SK-N-SH treated with all-trans-retinoic acid at 6 μM for 48 hours (cell line): ENCODE data around the gene CHRM4.

ENCODE experiments used
- ATAC-seq: fragments of 200-7000 bp; cut with Tn5 transposase; 3 replicates; pipeline ENCODE4 v1.9.1; 2020; ENCODE audit warnings: mild to moderate bottlenecking, moderate library complexity
- ARNTL ChIP-seq: fragments of 450-650 bp; formaldehyde crosslinking; IDR thresholded peaks from 2 replicates; pipeline ENCODE4 v1.5.0; 2020; ENCODE audit warnings: low read depth, mild to moderate bottlenecking, moderate library complexity, borderline replicate concordance
- BACH2 ChIP-seq: fragments of 250-450 bp; sonication (Bioruptor Pico); IDR thresholded peaks from 2 replicates; pipeline ENCODE4 v1.9.0; 2021; ENCODE audit warnings: mild to moderate bottlenecking, borderline replicate concordance
- CSDC2 ChIP-seq: fragments of 250-450 bp; sonication (Bioruptor Pico); IDR thresholded peaks from 2 replicates; pipeline ENCODE4 v1.5.0; 2020; ENCODE audit warnings: mild to moderate bottlenecking, moderate library complexity
- ISL1 ChIP-seq: fragments of 250-450 bp; sonication (Bioruptor Pico); IDR thresholded peaks from 2 replicates; pipeline ENCODE4 v2.1.2; 2022; ENCODE audit warnings: mild to moderate bottlenecking, moderate library complexity
- OSR1 ChIP-seq: fragments of 250-450 bp; sonication (Bioruptor Pico); IDR thresholded peaks from 2 replicates; pipeline ENCODE4 v1.8.0; 2022; ENCODE audit warnings: moderate library complexity, mild to moderate bottlenecking, inconsistent platforms
- PATZ1 ChIP-seq: fragments of 250-450 bp; sonication (Bioruptor Pico); IDR thresholded peaks from 2 replicates; pipeline ENCODE4 v1.8.0; 2020; ENCODE audit warnings: mild to moderate bottlenecking, moderate library complexity, borderline replicate concordance
- POU6F1 ChIP-seq: fragments of 250-450 bp; sonication (Bioruptor Pico); IDR thresholded peaks from 2 replicates; pipeline ENCODE4 v1.8.0; 2021; ENCODE audit warnings: low read depth, mild to moderate bottlenecking, moderate library complexity, borderline replicate concordance
- PPARA ChIP-seq: fragments of 250-450 bp; sonication (Bioruptor Pico); IDR thresholded peaks from 2 replicates; pipeline ENCODE4 v1.5.0; 2020; ENCODE audit warnings: mild to moderate bottlenecking, borderline replicate concordance
- RARB ChIP-seq: fragments of 250-450 bp; sonication (Bioruptor Pico); IDR thresholded peaks from 2 replicates; pipeline ENCODE4 v1.8.0; 2021; ENCODE audit warnings: mild to moderate bottlenecking, moderate library complexity
- SNAI2 ChIP-seq: fragments of 250-450 bp; sonication (Bioruptor Pico); IDR thresholded peaks from 2 replicates; pipeline ENCODE4 v1.5.0; 2020; ENCODE audit warnings: mild to moderate bottlenecking, moderate library complexity
- TCF4 ChIP-seq: fragments of 250-450 bp; sonication (Bioruptor Pico); IDR thresholded peaks from 2 replicates; pipeline ENCODE4 v1.8.0; 2021; ENCODE audit warnings: mild to moderate bottlenecking, moderate library complexity, borderline replicate concordance
- TOX ChIP-seq: fragments of 250-450 bp; sonication (Bioruptor Pico); IDR thresholded peaks from 2 replicates; pipeline ENCODE4 v1.8.0; 2021; ENCODE audit warnings: mild to moderate bottlenecking, moderate library complexity, borderline replicate concordance
- TSHZ2 ChIP-seq: fragments of 250-450 bp; sonication (Bioruptor Pico); IDR thresholded peaks from 2 replicates; pipeline ENCODE4 v1.5.0; 2020; ENCODE audit warnings: mild to moderate bottlenecking, moderate library complexity
- ZC3H10 ChIP-seq: fragments of 250-450 bp; sonication (Bioruptor Pico); IDR thresholded peaks from 2 replicates; pipeline ENCODE4 v1.5.1; 2021; ENCODE audit warnings: mild to moderate bottlenecking, moderate library complexity
- ZNF70 ChIP-seq: fragments of 450-650 bp; formaldehyde crosslinking; IDR thresholded peaks from 2 replicates; pipeline ENCODE4 v1.5.0; 2020; ENCODE audit warnings: mild to moderate bottlenecking, moderate library complexity
- ZNF8 ChIP-seq: fragments of 450-650 bp; formaldehyde crosslinking; IDR thresholded peaks from 2 replicates; pipeline ENCODE4 v1.5.0; 2020; ENCODE audit warnings: mild to moderate bottlenecking, moderate library complexity
- TF ChIP-seq, protein P1 (sequence below): fragments of 250-450 bp; sonication (Bioruptor Pico); IDR thresholded peaks from 2 replicates; pipeline ENCODE4 v1.5.1; 2021; ENCODE audit warnings: mild to moderate bottlenecking, moderate library complexity

Gene CHRM4

DNA sequence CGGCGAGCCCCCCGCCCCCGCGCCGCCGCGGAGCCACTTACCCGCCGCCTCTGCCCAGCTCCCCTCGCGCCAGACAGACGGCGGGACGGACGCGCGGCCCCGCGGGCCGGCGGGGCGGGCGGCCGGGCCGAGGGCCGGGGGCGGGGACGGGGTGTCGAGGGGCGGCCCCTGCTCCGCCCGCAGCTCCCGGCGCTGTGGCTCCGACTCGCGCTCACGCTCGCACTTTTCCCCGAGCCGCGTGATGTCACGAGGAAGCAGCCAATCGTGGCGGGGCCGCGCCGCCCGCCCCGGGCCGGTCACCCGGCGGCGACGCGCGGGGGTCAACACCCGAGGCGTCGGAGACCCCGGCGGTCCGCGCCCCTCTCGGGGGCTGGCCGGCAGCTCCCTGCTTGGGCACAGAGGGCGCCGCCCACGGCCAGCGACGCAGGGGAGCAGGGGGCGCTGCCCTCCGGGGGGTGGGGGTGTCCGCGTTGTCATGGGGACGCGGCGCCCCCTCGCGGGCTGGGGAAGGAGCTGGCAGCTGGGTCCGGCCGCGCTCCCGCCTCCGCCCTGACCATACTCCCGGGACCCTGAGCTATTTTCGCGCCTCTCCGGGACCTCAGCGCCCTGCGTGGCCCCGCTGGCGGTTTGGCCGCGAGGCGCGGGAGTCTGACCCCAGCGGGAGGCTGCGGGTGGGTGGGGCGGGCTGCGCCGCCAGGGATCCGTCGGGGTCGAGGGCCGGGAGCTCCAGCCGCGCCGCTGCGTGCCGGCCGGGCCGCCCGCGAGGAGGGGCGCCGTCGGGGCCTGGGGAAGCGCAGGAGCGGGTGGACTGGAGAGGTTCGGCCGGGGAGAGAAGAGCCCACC is at the start of gene CHRM4:
Gene CHRM4 (minus strand): TSS at position 199 of the 843 bp plus-strand sequence. CDS start 5,219 bp downstream, outside the sequence.
- no peak for TF ChIP-seq TOX
- TF ChIP-seq PPARA, result no peak
- TF ChIP-seq CSDC2 (CRISPR knock-in tag), result no peak
- TF ChIP-seq ZC3H10, result no peak
- no peak for TF ChIP-seq ZNF8 (CRISPR knock-in tag)
- no peak for TF ChIP-seq ARNTL
- no peak for TF ChIP-seq SNAI2 (CRISPR knock-in tag)
- ATAC-seq, result no peak; the same call in 2 of the 3 replicates

DNA sequence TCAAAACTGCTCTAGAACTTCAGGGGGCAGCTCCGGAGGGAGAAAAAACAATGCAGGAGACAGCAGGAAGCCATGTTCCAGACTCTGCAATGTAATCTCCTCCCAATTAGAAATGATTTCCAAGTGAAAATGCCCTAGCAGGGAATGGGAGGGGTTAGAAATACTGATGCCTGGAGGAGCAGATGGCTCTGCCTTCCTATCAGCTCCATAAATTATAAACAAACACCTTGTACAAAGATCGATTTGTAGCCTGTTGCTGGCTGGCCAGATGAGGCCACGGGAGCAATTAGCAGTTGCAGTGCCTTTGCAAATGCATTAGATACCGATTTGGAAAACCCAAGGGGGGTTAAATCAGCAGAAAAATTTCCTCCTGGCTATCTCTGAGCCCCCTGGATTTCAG is 46.6 kb upstream of the CHRM4 start:
- ATAC-seq, result no peak

GRCh38 chr11:46437122-46437689 is 45.6 kb upstream of the CHRM4 start:
- no peak for ATAC-seq
- no peak for TF ChIP-seq TCF4
- no peak for TF ChIP-seq ISL1 (CRISPR knock-in tag)
- no peak for TF ChIP-seq CSDC2 (CRISPR knock-in tag)

More for the DNA sequence above, 46.6 kb upstream of the CHRM4 start:
- TF ChIP-seq RARB (CRISPR knock-in tag) (no peak), POU6F1 (no peak), ISL1 (CRISPR knock-in tag) (no peak), TCF4 (no peak), TSHZ2 (CRISPR knock-in tag) (no peak), ZNF8 (CRISPR knock-in tag) (no peak)

- TF ChIP-seq, protein P1, sequence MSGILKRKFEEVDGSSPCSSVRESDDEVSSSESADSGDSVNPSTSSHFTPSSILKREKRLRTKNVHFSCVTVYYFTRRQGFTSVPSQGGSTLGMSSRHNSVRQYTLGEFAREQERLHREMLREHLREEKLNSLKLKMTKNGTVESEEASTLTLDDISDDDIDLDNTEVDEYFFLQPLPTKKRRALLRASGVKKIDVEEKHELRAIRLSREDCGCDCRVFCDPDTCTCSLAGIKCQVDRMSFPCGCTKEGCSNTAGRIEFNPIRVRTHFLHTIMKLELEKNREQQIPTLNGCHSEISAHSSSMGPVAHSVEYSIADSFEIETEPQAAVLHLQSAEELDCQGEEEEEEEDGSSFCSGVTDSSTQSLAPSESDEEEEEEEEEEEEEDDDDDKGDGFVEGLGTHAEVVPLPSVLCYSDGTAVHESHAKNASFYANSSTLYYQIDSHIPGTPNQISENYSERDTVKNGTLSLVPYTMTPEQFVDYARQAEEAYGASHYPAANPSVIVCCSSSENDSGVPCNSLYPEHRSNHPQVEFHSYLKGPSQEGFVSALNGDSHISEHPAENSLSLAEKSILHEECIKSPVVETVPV (CRISPR knock-in tag), result no peak
- TF ChIP-seq ZNF8 (CRISPR knock-in tag), result no peak
- TF ChIP-seq SNAI2 (CRISPR knock-in tag), result no peak
- TF ChIP-seq PPARA, result no peak
- TF ChIP-seq TSHZ2 (CRISPR knock-in tag), result no peak
- TF ChIP-seq CSDC2 (CRISPR knock-in tag), result no peak
- no peak for TF ChIP-seq PATZ1
- TF ChIP-seq ZNF70 (CRISPR knock-in tag), result no peak
- TF ChIP-seq RARB (CRISPR knock-in tag), result no peak
- TF ChIP-seq BACH2 (CRISPR knock-in tag), result no peak
- no peak for TF ChIP-seq ARNTL
- TF ChIP-seq OSR1 (CRISPR knock-in tag), result no peak
- TF ChIP-seq TOX, result no peak
- no peak for ATAC-seq
Observed at GRCh38 chr11:46436113-46436512, 44.5 kb upstream of the CHRM4 start.
